ENCODE measurements around the gene SIPA1L3. TPM values are rescaled to one million over a fixed set of nuclear protein-coding genes. Genes with fewer than 3 reads are reported as not detected.
A peak's percentile ranks its signal among the peaks of the same experiment; 100 is the strongest.

Gene SIPA1L3
- total and polyA plus RNA-seq, 2 experiments from 2014 or later: 15.7 to 54.1 TPM

GRCh38 chr19:38152461-38153379, 245.7 kb downstream of the SIPA1L3 start (continued):
- TF ChIP-seq ETS1 (IDR thresholded peaks at IDR 0.05) (no peak), CTCF (conservative IDR thresholded peaks at IDR 0.05; ENCODE audit: low read depth in 2 of 2) (no peak), REST (IDR thresholded peaks at IDR 0.05; ENCODE audit: unreplicated experiment) (no peak), ZNF114 (CRISPR knock-in tag; IDR thresholded peaks at IDR 0.05) (no peak), JUNB (IDR thresholded peaks at IDR 0.05; ENCODE audit: unreplicated experiment) (no peak), EZH2 (IDR thresholded peaks at IDR 0.05; ENCODE audit: low read depth, unreplicated experiment) (no peak), ZNF331 (CRISPR knock-in tag; IDR thresholded peaks at IDR 0.05; ENCODE audit: low read depth) (no peak), POLR2AphosphoS5 (IDR thresholded peaks at IDR 0.05; ENCODE audit: low read depth) (no peak), EZH2phosphoT487 (IDR thresholded peaks at IDR 0.05; ENCODE audit: unreplicated experiment) (no peak), NANOG (IDR thresholded peaks at IDR 0.05; ENCODE audit: borderline replicate concordance) (no peak)

- Histone ChIP-seq H3K27me3 (ENCODE audit: insufficient read depth) (no peaks in the 10 kb centered on the region), H3K9me2 (ENCODE audit: insufficient read depth) (no peaks in the 10 kb centered on the region), H3K27ac (ENCODE audit: low read depth) (no peak overlapping the region), H3K4me2 (no peak overlapping the region), H3F3A (replicated peaks; ENCODE audit: low read depth) (0 out of 2 replicates have a peak, but pooled peaks cover 2% of the 10 kb centered on the region), H3K36me3 (ENCODE audit: insufficient read depth) (peaks cover 5% of the 10 kb centered on the region; the same call in 1 of the 2 replicates), H3K79me2 (replicated peaks; ENCODE audit: insufficient read depth) (no peaks in the 10 kb centered on the region), H3K4me3 (no peak overlapping the region), H3K4me1 (ENCODE audit: insufficient read depth) (no peaks in the 10 kb centered on the region), H4K20me1 (replicated peaks; ENCODE audit: insufficient read depth) (no peaks in the 10 kb centered on the region), H2AFZ (no peak overlapping the region)
- H3K4me3 Mint-ChIP-seq: no peak overlapping the region
- no peaks in the 10 kb centered on the region for H3K9me3 Mint-ChIP-seq
- DNase-seq (ENCODE audit: low spot score) (peak; percentile 72), ATAC-seq (peak; percentile 89)
- H3K4me1 Mint-ChIP-seq: peaks cover 3% of the 10 kb centered on the region
- TF ChIP-seq CREB1 (CRISPR knock-in tag; IDR thresholded peaks at IDR 0.05; ENCODE audit: low read depth) (peak; percentile 84), ZNF331 (CRISPR knock-in tag; IDR thresholded peaks at IDR 0.05; ENCODE audit: low read depth) (no peak), JUNB (IDR thresholded peaks at IDR 0.05; ENCODE audit: unreplicated experiment) (peak; percentile 94)
- H3K27ac Mint-ChIP-seq: peak overlapping the region; percentile 40
- H3K36me3 Mint-ChIP-seq (ENCODE audit: low read depth): peaks cover 12% of the 10 kb centered on the region
- peaks cover 5% of the 10 kb centered on the region for H3K27me3 Mint-ChIP-seq (ENCODE audit: insufficient read depth, low read depth, poor library complexity)
Observed at GRCh38 chr19:38155453-38155852, 248.4 kb downstream of the SIPA1L3 start.

Data from GM23338 (cell line).